HUDEP-2 (cell line): ENCODE results near the gene DUSP5.

ENCODE experiments used
- DNase-seq, 76 experiments: peaks; one replicate each; lab custom pipeline; 2025; ENCODE audit not compliant: unreplicated experiment in 76 of 76; lab: John Stamatoyannopoulos, UW

DUSP5 gene

DNA sequence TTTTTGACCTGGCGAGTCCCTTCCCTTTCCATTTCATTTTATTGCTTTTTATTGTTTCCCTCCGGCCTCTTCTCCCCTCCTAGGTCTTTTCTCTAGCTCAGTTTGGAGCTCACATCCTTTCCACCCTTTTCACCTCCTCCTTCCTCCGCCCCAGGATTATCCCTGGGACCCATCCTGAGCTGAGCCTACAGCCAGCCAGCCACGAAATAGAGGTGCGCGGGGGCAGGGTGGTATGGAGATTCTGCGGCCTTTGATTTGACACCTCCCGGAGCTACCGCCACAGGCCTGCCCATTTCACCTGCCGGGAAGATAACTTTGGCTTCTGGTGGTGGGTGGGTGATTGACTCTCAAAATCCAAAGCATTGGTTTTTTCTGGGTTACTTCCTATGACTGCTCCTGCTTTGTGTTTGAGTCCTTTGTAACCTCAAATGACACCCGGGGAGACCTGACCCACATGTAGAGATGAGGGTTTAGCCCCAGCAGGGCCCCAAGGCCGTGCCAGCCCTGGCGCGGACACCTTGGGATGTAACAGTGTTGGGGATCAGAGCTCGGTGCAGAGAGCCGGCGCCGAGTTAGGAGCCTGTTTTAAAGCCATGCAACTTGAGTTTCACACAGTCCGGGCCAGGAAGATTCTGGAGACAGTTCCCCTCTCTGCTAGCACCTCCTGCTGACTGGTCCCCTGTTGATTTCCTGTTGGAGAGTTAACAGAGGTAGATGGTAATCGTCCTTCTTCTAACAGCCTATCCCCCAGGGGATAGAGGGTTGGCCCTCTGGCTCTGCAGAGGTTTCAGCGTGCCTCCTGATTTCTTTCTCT, 1.5 kb downstream of the DUSP5 start:
- DNase-seq = no peak

DNA sequence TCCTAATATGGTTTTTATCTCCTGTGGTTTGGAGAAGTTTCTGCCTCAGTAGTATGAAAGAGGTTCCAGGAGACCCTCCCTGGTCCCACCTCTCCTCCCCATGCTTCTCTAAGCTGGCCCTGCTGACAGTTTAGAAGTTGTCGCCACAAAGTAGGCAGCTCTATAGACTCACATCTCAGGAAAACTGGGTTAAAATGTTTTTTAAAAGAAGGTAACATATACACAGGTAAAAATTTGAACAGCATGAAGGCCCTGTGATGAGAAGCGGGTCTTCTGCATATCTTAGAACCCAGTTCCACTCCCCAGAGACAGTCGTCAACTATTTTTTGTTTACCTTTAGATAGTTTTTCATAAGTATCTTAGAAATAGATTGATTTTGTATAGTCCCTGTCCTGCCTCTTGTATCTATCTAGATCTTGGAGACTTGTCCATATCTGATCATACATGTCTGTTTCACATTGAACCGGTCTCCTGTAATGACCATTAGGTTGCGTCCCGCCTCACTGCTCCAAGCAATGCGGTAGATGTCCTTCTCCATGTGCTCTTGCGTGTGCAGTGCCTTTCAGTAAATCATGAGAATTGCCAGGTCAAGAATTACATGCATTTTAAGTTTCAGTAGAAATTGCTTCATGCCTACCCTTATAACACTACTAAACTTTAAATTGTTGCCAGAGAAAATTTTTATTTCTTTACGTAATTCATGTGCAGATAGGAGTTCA, 2.2 kb downstream of the DUSP5 start:
- no peak for DNase-seq

DNA sequence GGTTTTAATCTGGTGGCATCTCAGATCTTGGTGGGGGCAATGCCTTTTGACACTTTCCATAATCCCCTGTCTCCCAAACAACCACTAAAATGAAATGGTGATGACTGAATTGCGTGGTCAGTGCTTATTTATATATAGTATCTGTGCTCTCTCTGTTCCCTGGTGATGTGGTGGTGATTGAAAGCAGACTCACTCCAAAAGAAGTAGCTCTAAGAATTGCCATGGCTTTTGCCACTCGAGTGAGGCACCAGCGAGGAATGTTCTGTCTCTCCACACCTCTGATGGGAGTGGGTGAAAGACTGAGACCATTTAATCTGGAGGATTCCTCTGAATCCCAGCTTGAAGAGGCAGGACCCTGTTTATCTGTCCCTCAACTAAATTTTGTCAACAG, 2.8 kb downstream of the DUSP5 start:
- DNase-seq = no peak

DNA sequence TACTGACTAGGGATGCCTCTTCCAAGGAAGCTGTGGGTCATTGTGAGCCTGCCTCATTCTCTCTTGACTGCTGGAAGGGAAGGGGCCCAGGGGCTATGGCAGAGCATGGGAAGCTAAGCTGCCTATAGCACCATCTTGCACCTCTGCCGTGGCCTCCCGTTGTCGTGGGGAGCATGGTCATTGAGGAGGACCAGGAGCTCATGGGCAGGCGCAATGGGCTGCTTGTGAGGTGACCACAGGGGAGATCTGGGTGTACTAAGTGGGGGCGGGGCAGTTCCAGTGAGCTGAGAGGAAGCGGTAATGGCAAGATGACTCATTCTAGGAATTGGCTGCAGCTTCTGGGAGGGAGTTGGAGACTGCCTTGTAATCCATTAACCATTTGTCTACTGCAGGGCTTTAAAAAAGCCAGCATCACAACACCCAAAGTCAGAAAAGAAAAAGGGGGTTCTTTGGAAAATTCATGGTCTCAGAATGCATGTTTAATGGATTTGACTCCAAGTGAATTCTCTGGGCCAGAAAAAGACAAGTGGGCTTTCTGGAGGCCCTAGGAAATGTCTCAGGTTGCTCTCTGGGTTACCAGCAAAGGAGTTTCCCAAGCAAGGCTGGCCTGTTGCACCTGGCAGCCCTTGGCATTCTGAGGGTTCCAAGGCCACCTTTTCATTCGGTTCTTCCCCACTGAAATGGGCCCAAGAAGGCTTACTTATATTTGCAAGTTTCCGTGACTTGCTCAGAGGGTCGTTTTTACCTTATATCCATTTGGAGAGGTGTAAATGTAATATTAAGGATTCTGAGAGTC, 3.6 kb downstream of the DUSP5 start:
- DNase-seq = peak in 29 of 76 experiments; percentile 6 to 67 (median 28)

DNA sequence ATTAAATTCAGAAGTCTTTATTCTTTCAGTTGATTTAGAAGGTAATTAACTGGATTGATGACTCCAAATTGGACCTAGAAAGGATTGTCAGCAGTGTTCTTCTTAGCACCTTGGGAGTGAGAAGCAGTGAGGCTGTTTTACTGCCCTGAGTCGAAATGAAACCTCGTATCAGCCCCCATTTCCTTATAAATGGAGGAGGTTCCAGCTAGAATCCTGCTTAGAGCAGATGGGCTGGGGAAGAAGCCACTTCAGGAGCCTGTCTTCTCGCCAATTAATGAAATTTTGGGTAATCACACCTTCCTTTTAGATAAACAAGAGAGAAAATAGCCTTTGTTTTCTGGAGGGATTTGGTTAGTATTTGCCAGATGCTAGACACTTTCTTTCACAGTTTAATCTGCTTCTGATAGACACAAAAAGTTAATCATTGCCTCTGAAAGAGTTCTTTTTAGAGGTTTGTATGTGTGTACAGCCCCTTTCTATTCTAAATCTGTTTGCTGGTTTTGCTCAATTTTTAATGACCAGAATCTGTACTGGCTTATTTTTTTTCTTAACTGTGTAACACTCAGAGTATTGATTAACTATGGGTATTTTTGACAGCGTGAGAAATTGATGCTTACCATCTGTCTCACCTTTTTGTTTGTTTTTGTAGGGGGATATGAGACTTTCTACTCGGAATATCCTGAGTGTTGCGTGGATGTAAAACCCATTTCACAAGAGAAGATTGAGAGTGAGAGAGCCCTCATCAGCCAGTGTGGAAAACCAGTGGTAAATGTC, 4.6 kb downstream of the DUSP5 start:
- no peak for DNase-seq

DNA sequence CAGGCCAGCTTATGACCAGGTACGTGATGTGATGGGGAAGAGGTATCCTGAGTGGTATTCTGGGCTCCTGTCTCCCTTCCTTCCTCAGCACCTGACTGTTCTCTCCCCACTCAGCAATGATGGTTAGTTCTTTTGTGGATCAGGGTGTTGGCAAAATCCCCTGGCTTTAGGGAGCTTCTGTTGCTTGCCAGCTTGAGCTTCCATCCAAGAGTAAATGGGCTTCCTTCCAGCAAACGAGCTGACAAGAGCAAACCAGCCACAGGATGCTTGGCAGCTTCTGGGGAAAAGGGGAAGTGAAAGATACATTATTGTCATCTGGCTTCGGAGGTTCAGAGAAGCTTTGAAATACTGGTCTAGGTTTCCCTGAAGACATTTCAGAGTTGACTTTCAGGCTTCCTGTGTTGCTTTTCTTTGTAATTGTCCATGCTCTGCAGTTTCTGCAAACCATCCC, 5.2 kb downstream of the DUSP5 start:
- DNase-seq = peak in 18 of 76 experiments; percentile 7 to 44 (median 20)

DNA sequence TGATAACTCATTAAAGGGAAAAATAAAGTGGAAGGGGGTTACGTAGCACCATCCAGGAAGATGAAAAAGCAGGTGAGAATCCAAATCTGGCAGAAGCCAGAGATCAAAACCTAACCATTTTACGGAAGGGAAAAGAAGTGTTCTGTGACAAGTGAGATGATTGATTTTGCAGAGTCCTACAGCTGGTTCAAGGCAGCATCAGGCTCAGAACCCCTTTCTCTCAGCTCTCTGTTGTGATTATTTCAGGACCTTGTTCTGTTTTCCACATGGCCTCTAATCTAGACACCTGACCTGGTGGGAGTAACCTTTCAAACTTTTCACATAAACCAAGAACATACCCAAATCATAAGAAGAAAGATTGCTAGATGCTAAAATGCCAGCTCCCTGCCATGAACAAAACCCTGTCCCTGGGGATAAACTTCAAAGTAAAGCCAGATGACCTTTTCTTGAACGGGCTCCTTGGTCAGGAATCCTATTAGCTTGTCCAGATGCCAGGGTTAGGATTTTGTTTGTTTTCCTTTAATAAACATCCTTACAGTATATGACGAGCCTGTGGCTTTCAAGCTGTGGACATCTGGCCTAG, 5.9 kb downstream of the DUSP5 start:
- DNase-seq = no peak

DNA sequence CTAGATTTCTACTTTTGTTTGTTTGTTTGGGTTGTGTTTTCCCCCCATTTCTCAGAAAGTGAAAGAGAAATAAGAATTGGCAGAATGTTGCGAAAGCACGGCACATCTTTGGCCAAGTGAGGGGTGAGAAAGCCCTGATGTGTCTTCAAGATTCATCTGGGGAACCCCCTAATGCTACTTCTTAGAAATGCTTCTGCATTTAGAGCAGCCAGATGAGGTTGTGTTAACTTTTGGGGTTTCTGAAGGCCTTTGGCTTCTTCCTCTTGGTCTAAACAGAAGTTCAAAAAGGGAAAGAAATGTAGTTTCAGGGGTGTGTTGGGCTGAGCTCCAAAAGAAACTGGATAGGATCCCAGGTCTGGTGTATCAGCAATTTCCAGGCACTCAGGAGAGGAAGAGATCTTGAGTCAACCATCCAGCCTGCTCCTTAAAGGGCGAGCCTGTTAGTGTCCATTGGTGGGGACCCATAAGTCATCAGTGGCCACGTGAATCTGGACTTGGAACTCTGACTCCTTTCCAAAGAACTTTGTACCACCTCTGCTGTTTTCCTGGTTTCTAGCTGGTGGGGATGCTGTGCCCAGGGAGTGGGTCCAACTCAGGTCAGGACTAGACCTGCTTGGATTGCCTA, 6.5 kb downstream of the DUSP5 start:
- peak in 2 of 76 experiments; percentile 18 to 29 for DNase-seq

DNA sequence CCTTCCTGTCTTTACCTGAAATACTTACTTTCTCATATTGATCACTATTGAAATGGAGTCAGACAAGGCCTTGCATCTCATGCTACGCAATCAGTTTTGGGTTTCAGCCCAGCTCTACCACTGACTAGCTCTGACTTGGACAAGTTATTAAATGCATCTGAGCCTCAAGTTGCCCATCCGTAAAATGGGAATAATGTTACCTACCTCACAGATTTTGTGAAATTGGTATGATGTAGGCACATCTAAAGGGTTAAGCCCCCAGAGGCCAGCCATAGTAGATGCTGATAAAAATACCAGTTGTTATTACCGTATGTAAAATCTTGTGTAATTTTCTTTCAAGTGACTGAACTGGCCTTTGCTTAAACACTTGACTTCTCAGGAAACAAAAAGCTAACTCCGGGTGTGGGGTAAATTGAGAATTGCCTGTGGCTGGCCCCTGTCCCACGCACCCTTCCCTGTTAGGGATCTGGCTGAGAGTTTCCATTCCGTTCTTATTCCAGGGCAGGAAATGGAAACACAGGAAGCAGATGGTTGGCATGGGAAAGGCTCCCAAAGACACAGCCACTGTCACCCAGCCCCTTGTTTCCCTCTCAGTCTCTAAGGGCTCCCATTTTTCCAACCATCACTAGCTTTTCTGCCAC, 7.5 kb downstream of the DUSP5 start:
- DNase-seq = no peak

DNA sequence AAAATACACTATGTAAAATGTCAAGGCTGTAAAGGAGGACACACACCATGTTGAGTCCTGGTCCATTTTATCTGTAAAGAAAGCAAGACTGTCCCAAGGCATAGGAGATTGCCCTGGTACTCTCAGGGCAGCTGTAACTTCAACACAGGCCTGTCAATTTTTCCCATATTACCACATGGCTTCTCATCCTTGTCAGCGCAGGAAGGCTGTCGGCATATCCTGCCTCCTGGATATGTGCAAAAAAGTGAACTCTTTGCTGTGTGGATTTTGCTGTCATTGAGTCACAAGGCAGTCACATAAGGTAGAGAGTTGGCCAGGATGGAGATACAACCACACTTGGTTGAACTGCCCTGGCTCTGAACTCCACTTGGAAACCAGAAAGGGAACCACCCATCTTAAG, 8.7 kb downstream of the DUSP5 start:
- no peak for DNase-seq

DNA sequence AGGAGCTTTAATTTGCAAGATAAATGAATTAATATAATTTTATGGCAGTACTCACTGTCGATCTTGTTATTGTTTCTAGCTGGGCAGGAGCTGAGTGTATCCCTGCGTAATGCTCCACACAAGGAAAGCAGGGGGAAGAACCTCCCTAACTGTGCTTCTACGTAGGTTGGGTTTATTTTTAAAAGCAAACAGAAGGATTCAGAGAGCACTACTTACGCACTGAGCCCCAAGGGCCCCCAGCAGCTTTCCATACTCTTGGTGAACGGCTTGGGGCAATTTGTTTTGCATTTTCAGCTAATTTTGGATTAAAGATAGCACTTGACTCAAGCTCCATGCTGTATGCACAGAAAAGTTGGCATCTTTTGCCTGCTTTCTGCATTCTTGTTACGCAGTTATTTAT, 9.6 kb downstream of the DUSP5 start:
- DNase-seq = no peak

DNA sequence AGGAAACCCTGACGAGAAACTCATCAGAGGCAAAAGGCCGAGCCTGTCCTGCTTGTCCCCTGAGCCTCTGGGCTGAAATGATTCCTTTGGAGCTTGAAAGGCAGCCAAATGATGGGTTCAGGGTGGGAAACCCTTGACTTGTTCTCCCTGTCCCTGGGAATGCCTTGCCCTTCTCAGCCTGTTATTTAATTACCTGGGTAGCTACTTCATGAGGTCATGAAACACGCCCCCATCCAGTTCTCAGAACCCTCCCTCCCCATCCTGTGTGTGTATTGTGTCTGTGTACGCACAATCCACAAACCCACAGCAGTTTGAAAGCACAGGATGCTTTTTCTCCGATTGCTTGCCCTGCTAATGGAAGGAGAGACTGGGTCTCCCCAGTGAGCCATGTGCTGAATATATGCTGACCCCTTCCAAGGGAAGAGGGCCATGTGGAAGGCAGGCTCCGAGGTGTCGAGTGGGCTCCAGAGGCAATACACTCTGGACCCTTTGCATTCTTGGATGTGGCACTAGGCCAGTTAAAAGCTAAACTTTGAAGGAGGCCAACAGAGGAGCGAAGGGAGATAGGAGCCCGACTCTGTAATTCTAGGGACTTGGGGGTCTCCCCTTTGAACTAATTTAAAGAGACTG, 10.6 kb downstream of the DUSP5 start:
- DNase-seq = no peak

DNA sequence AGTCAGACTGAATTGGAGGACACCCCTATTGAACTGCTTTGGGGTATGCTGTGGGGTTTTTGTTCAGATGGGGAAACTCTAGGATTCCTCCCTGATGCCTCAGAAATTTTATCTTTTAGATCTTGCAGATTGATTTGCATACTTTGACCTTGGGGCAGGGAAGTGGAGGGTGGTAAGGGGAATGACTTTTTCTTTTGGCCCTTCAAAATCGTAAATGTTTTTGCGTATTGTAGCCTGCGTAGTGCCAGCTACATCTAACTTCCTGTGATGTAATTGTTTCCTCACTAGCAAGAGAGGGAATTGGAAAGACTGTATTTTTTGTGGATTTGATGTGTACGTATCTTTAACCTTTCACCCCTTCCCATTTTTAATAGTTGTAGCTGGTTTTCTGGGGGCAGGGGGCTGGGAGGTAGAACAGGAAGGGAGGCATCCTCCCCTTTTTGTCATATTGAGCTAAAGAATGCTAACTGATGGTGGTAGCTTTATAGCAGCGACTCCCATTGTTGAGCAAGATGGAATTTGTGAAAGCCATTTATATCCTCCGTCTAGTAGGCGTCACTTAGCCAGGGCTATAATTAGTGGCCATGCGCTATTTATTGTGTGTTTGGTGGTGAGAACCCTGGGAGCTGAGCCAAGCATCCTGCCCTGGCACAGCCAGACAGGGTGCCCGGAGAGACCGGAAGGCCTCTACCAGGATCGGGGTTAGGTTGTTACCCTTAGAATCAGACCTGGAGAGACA, 11.3 kb downstream of the DUSP5 start:
- DNase-seq = no peak

DNA sequence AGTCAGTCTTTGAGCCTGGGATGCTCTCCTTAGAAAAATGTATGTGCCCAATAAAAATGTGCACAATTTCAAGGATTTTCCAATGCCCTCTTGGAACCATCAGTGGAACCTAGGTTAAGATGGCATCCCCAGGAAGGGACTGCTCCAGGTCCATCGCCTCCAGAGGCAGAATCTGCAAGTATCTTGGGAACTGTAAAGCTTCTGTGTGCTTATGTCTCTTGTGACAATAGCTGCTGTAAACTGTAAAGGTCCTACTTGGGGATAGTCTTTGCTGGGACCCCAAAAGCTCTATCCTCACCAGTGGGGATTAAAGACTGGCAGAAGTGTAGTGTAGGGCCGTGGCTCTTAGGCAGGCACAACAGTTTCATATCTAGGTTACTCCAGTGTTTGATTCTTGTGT, 11.9 kb downstream of the DUSP5 start:
- no peak for DNase-seq

DNA sequence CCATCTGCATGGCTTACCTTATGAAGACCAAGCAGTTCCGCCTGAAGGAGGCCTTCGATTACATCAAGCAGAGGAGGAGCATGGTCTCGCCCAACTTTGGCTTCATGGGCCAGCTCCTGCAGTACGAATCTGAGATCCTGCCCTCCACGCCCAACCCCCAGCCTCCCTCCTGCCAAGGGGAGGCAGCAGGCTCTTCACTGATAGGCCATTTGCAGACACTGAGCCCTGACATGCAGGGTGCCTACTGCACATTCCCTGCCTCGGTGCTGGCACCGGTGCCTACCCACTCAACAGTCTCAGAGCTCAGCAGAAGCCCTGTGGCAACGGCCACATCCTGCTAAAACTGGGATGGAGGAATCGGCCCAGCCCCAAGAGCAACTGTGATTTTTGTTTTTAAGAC, 12.4 kb downstream of the DUSP5 start:
- no peak for DNase-seq

DNA sequence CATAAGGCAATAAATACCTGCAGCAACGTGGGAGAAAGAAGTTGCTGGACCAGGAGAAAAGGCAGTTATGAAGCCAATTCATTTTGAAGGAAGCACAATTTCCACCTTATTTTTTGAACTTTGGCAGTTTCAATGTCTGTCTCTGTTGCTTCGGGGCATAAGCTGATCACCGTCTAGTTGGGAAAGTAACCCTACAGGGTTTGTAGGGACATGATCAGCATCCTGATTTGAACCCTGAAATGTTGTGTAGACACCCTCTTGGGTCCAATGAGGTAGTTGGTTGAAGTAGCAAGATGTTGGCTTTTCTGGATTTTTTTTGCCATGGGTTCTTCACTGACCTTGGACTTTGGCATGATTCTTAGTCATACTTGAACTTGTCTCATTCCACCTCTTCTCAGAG, 13.0 kb downstream of the DUSP5 start:
- no peak for DNase-seq

DNA sequence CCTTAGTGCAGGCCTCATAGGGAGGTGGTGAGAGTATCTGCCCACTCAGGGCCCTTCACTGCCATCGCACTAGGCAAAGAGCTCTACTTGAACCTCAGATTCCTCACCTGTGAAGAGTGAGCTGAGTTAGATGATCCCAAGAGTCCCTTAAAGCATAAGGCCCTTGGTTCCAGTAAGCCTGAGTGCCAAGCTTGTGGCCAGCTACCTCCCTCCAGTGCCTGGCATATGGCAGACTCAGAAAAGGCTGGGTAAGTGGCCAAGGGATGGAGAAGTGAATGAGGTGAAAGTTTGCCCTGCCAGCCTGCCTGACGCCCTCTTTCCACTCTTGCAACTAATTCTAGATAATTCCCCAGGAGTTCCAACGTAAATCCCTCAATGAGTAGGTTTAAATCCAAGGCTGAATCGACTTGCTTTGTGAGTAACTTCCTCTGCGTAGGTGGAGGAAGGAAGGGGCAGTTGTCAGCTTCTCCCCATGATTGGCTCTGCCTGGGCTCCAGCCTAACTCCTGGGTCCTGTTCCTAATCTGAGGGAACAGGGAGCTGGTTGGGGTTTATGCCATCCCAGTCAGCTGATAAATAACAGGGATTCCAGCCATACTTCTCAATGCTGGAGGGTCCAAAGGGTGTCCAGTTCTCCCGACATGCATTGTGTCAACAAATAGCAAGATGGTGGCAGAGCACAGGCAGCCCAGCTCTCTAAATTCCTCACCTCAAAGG, 14.2 kb downstream of the DUSP5 start:
- no peak for DNase-seq
